ENCODE measurements around the gene CDK6.
"Not testable (repeated sequence)": the region's sequence is repeated elsewhere in the genome, so short reads cannot be mapped to it uniquely, and the experiment has no call there.

The CDK6 gene

GRCh38 chr7:92747041-92747835 lies 89.1 kb downstream of the CDK6 start:
- no peak overlapping the region for H3K4me3 ChIP-seq (ENCODE audit: low read depth, low read length)
- TF ChIP-seq CTCF (IDR thresholded peaks at IDR 0.05; ENCODE audit: borderline replicate concordance, insufficient read depth, low read depth, low read length) = no peak

- H3K4me3 ChIP-seq (ENCODE audit: low read depth, low read length) = no peak overlapping the region
- TF ChIP-seq CTCF (IDR thresholded peaks at IDR 0.05; ENCODE audit: borderline replicate concordance, insufficient read depth, low read depth, low read length) = no peak
These were observed 91.1 kb downstream of the CDK6 start for GRCh38 chr7:92745241-92745640.

DNA sequence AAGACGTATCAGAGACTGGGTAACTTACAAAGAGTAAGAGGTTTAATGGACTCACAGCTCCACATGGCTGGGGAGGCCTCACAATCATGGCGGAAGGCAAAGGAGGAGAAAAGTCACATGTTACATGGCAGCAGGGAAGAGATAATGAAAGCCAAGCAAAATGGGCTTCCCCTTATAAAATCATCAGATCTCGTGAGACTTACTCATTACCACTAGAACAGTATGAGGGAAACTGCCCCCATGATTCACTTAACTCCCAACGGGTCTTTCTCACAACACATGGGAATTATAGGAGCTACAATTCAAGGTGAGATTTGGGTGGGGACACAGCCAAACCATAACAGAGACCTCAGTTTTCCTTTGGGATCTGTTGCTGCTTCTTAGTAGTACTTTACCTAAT lies 92.2 kb downstream of the CDK6 start:
- H3K4me3 ChIP-seq (ENCODE audit: low read depth, low read length) = not testable (repeated sequence)

DNA sequence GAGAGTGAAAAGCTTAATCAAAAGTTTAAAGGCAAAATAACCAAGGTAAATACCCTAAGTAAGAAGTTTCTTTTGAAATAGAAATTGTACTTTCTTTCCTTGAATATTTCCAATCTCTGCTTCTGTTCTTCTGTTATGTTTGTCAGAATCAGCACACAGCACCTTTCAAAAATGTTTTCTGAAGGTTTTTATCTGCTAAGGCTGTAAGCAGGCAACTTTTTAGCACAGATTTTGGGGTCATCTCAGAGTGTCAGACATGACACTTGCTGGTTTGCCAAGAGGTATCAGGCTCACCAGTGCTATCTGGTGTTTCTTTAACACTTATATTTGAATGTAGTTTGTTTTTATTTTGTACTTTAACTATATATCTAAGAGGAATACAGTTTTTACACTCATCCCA lies 94.2 kb downstream of the CDK6 start:
- no peak for TF ChIP-seq CTCF (IDR thresholded peaks at IDR 0.05; ENCODE audit: borderline replicate concordance, insufficient read depth, low read depth, low read length)

DNA sequence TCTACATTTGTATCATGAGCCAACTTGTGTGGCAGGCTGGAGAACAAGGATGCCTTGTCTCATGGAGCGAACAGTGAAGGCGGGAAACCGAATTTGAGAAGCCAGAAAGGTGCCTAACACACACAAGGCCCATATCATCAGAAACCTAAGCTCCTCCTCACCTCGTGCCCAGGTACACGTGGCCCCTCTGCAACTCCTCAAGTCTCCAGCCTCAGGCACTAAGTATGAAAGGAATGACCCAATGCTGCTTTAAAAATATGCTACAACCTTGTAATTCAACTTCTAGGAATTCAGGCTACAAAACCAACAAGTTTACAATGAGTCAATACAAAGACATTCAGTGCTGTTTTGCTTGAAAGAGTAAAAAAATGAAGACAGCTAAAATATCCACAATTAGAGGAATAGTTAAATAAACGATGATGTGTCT lies 95.7 kb downstream of the CDK6 start:
- no peak overlapping the region for H3K4me3 ChIP-seq (ENCODE audit: low read depth, low read length)
- no peak for TF ChIP-seq CTCF (IDR thresholded peaks at IDR 0.05; ENCODE audit: borderline replicate concordance, insufficient read depth, low read depth, low read length)

More for the DNA sequence above, 94.2 kb downstream of the CDK6 start:
- H3K4me3 ChIP-seq (ENCODE audit: low read depth, low read length) = no peak overlapping the region

GRCh38 chr7:92740134-92740533 lies 96.2 kb downstream of the CDK6 start:
- TF ChIP-seq CTCF (IDR thresholded peaks at IDR 0.05; ENCODE audit: borderline replicate concordance, insufficient read depth, low read depth, low read length) = no peak
- H3K4me3 ChIP-seq (ENCODE audit: low read depth, low read length) = no peak overlapping the region

DNA sequence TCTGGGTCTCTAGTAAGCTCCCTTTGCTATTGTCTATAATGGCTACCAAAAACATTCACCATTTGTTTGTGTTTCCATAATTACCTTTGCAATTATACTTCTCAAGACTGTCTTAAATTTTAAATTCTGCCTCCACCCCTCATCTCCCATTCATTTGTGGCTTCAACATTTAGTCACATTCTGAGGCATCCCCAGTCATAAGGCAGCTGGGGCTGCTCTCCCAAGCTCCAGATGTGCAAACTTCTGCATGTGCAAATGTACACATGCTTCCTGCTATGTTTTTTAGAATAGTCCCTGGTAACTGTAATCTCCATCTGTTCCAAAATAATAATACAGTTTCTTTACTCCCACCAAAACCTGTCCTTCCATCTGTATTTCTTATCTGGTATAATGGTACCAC lies 97.3 kb downstream of the CDK6 start:
- TF ChIP-seq CTCF (IDR thresholded peaks at IDR 0.05; ENCODE audit: borderline replicate concordance, insufficient read depth, low read depth, low read length) = no peak
- H3K4me3 ChIP-seq (ENCODE audit: low read depth, low read length) = no peak overlapping the region

Data from GM12875 (cell line).